GM18867 (cell line): Measurements from ENCODE around the gene ATXN7L2.

Experiments
- ATAC-seq: cut with Tn5 transposase; IDR thresholded peaks from one replicate; pipeline ENCODE4 v1.9.1; 2021; ENCODE audit warnings: mild to moderate bottlenecking, moderate library complexity; ENCODE audit not compliant: unreplicated experiment

Gene ATXN7L2

GRCh38 chr1:109541102-109541501, 57.4 kb downstream of the ATXN7L2 start:
- no peak for ATAC-seq
